ENCODE measurements around the gene LIPI.

DNA sequence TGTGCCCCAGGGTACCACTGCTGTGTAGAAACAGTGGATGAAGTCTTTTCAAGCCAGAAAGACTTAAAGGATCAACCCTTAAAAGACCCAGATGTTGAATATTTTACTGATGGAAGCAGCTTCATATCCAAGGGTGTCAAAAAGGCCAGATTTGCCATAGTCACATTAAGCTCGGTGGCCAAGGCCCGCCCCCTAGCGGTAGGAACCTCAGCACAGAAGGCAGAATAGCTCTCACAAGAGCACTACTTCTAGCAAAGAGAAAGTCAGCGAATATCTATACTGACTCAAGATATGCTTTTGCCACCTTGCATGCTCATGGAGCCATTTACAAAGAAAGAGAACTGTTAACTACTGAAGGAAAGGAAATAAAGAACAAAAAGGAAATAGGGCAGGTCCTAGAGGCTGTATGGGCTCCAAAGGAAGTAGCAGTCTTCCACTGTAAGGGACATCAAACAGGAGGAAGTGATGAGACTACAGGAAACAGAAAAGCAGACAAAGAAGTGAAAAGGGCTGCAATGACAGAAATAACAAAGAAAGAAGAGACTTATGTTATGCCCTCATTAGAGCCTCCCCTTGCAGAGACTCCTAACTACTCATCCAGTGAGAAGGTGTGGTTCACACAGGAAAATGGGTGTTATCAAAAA, 90.5 kb downstream of the LIPI start:
- TF ChIP-seq CTCF (IDR thresholded peaks at IDR 0.05; ENCODE audit: insufficient read depth, low read length, poor library complexity, severe bottlenecking) = peak; percentile 93
- no peak for TF ChIP-seq EZH2phosphoT487 (conservative IDR thresholded peaks at IDR 0.05; ENCODE audit: low read length)
